Measurements from ENCODE around the gene DNAJB12. TPM values are rescaled to one million over a fixed set of nuclear protein-coding genes. Genes with fewer than 3 reads are reported as not detected.

Gene DNAJB12
- total RNA-seq, 6 experiments from 2014 or later = 36.3 to 42.5 (median 39.0) TPM

GRCh38 chr10:72319416-72320254, 35.1 kb downstream of the DNAJB12 start:
- TF ChIP-seq, protein P1, sequence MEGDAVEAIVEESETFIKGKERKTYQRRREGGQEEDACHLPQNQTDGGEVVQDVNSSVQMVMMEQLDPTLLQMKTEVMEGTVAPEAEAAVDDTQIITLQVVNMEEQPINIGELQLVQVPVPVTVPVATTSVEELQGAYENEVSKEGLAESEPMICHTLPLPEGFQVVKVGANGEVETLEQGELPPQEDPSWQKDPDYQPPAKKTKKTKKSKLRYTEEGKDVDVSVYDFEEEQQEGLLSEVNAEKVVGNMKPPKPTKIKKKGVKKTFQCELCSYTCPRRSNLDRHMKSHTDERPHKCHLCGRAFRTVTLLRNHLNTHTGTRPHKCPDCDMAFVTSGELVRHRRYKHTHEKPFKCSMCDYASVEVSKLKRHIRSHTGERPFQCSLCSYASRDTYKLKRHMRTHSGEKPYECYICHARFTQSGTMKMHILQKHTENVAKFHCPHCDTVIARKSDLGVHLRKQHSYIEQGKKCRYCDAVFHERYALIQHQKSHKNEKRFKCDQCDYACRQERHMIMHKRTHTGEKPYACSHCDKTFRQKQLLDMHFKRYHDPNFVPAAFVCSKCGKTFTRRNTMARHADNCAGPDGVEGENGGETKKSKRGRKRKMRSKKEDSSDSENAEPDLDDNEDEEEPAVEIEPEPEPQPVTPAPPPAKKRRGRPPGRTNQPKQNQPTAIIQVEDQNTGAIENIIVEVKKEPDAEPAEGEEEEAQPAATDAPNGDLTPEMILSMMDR (IDR thresholded peaks at IDR 0.05) = peak; percentile 15
- DNase-seq = peak; percentile 73
- Mint-ChIP-seq H3K27ac (peak overlapping the region; percentile 100), H3K4me3 (peak overlapping the region; percentile 66), H3K9me3 (no peaks in the 10 kb centered on the region), H3K27me3 (ENCODE audit: insufficient read depth) (peaks cover 3% of the 10 kb centered on the region), H3K4me1 (ENCODE audit: low read depth) (peaks cover 48% of the 10 kb centered on the region), H3K36me3 (ENCODE audit: low read depth) (no peaks in the 10 kb centered on the region)

GRCh38 chr10:72318418-72319262, 36.1 kb downstream of the DNAJB12 start:
- TF ChIP-seq, protein P1 (IDR thresholded peaks at IDR 0.05) = no peak
- H3K9me3 Mint-ChIP-seq = no peaks in the 10 kb centered on the region
- H3K27me3 Mint-ChIP-seq (ENCODE audit: insufficient read depth) = peaks cover 3% of the 10 kb centered on the region
- peaks cover 48% of the 10 kb centered on the region for H3K4me1 Mint-ChIP-seq (ENCODE audit: low read depth)
- H3K4me3 Mint-ChIP-seq = peak overlapping the region; percentile 66
- DNase-seq = no peak
- H3K27ac Mint-ChIP-seq = peak overlapping the region; percentile 76
- H3K36me3 Mint-ChIP-seq (ENCODE audit: low read depth) = no peaks in the 10 kb centered on the region

- peaks cover 44% of the 10 kb centered on the region for H3K4me1 Mint-ChIP-seq (ENCODE audit: low read depth)
- H3K4me3 Mint-ChIP-seq = no peak overlapping the region
- H3K27me3 Mint-ChIP-seq (ENCODE audit: insufficient read depth) = peaks cover 3% of the 10 kb centered on the region
- no peak overlapping the region for H3K27ac Mint-ChIP-seq
- DNase-seq = no peak
- no peaks in the 10 kb centered on the region for H3K9me3 Mint-ChIP-seq
- H3K36me3 Mint-ChIP-seq (ENCODE audit: low read depth) = no peaks in the 10 kb centered on the region
- TF ChIP-seq, protein P1 (IDR thresholded peaks at IDR 0.05) = no peak
These were observed 37.8 kb downstream of the DNAJB12 start for GRCh38 chr10:72316748-72317435.

DNA sequence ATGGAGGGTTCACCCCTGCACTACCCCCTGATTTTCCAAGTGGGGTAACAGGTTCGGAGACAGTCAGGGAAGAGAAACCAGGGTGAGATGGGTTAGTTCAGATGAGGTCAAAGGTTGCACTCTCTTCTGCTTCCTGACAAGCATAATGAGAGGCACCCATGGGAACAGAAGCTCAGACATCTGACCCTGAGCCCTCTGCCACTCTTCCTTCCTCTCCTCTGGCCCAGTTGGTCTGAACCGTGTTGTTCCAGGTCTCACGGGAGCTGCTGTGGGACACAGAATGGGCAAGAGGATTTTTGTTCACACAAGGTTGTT, 38.4 kb downstream of the DNAJB12 start:
- TF ChIP-seq, protein P1 (IDR thresholded peaks at IDR 0.05) = no peak
- Mint-ChIP-seq H3K36me3 (ENCODE audit: low read depth) (no peaks in the 10 kb centered on the region), H3K4me3 (no peak overlapping the region), H3K4me1 (ENCODE audit: low read depth) (peaks cover 42% of the 10 kb centered on the region), H3K27me3 (ENCODE audit: insufficient read depth) (peaks cover 3% of the 10 kb centered on the region), H3K27ac (no peak overlapping the region), H3K9me3 (no peaks in the 10 kb centered on the region)
- DNase-seq = no peak

- peak; percentile 55 for DNase-seq
- TF ChIP-seq, protein P1 (IDR thresholded peaks at IDR 0.05) = no peak
- peaks cover 38% of the 10 kb centered on the region for H3K4me1 Mint-ChIP-seq (ENCODE audit: low read depth)
- peaks cover 3% of the 10 kb centered on the region for H3K27me3 Mint-ChIP-seq (ENCODE audit: insufficient read depth)
- peak overlapping the region; percentile 38; the same call in 1 of the 2 replicates for H3K27ac Mint-ChIP-seq
- H3K9me3 Mint-ChIP-seq = no peaks in the 10 kb centered on the region
- H3K36me3 Mint-ChIP-seq (ENCODE audit: low read depth) = no peaks in the 10 kb centered on the region
- H3K4me3 Mint-ChIP-seq = no peak overlapping the region
These were observed 38.9 kb downstream of the DNAJB12 start for GRCh38 chr10:72315611-72316385.

Data from HFFc6 (cell line).